ENCODE results near the gene CDK5RAP2.

The CDK5RAP2 gene

GRCh38 chr9:120405860-120406259 is 174.1 kb downstream of the CDK5RAP2 start:
- DNase-seq (ENCODE audit: low read depth in 2 of 2, low spot score in 1 of 2), result no peak

- DNase-seq (ENCODE audit: low read depth in 2 of 2, low spot score in 1 of 2), result no peak
Measured at GRCh38 chr9:120405134-120405533, 174.8 kb downstream of the CDK5RAP2 start.

GRCh38 chr9:120403543-120403856 is 176.5 kb downstream of the CDK5RAP2 start:
- DNase-seq (ENCODE audit: low read depth in 2 of 2, low spot score in 1 of 2), result no peak

GRCh38 chr9:120402741-120403542 is 177.0 kb downstream of the CDK5RAP2 start:
- DNase-seq (ENCODE audit: low read depth in 2 of 2, low spot score in 1 of 2), result no peak

- DNase-seq (ENCODE audit: low read depth in 2 of 2, low spot score in 1 of 2), result no peak
Measured at GRCh38 chr9:120399940-120400339, 180.0 kb downstream of the CDK5RAP2 start.

- DNase-seq (ENCODE audit: low read depth in 2 of 2, low spot score in 1 of 2), result no peak
Measured at GRCh38 chr9:120398286-120398685, 181.7 kb downstream of the CDK5RAP2 start.

- DNase-seq (ENCODE audit: low read depth in 2 of 2, low spot score in 1 of 2), result no peak
Measured at GRCh38 chr9:120397453-120397852, 182.5 kb downstream of the CDK5RAP2 start.

GRCh38 chr9:120396931-120397330 is 183.0 kb downstream of the CDK5RAP2 start:
- no peak for DNase-seq (ENCODE audit: low read depth in 2 of 2, low spot score in 1 of 2)

GRCh38 chr9:120396418-120396817 is 183.5 kb downstream of the CDK5RAP2 start:
- no peak for DNase-seq (ENCODE audit: low read depth in 2 of 2, low spot score in 1 of 2)

- DNase-seq (ENCODE audit: low read depth in 2 of 2, low spot score in 1 of 2), result no peak
Measured at GRCh38 chr9:120395376-120395775, 184.6 kb downstream of the CDK5RAP2 start.

GRCh38 chr9:120394058-120394669 is 185.8 kb downstream of the CDK5RAP2 start:
- peak in 1 of 2 donors; percentile 6 for DNase-seq (ENCODE audit: low read depth in 2 of 2, low spot score in 1 of 2)

GRCh38 chr9:120393386-120394057 is 186.4 kb downstream of the CDK5RAP2 start:
- DNase-seq (ENCODE audit: low read depth in 2 of 2, low spot score in 1 of 2), result no peak

- no peak for DNase-seq (ENCODE audit: low read depth in 2 of 2, low spot score in 1 of 2)
Measured at GRCh38 chr9:120392711-120393110, 187.3 kb downstream of the CDK5RAP2 start.

GRCh38 chr9:120392245-120392644 is 187.7 kb downstream of the CDK5RAP2 start:
- DNase-seq (ENCODE audit: low read depth in 2 of 2, low spot score in 1 of 2), result no peak

- no peak for DNase-seq (ENCODE audit: low read depth in 2 of 2, low spot score in 1 of 2)
Measured at GRCh38 chr9:120391691-120392090, 188.3 kb downstream of the CDK5RAP2 start.

GRCh38 chr9:120390637-120391190 is 189.3 kb downstream of the CDK5RAP2 start:
- no peak for DNase-seq (ENCODE audit: low read depth in 2 of 2, low spot score in 1 of 2)

- no peak for DNase-seq (ENCODE audit: low read depth in 2 of 2, low spot score in 1 of 2)
Measured at GRCh38 chr9:120389867-120390266, 190.1 kb downstream of the CDK5RAP2 start.

- no peak for DNase-seq (ENCODE audit: low read depth in 2 of 2, low spot score in 1 of 2)
Measured at GRCh38 chr9:120389300-120389699, 190.7 kb downstream of the CDK5RAP2 start.

- DNase-seq (ENCODE audit: low read depth in 2 of 2, low spot score in 1 of 2), result no peak
Measured at GRCh38 chr9:120388003-120388855, 191.7 kb downstream of the CDK5RAP2 start.

GRCh38 chr9:120387257-120388002 is 192.5 kb downstream of the CDK5RAP2 start:
- DNase-seq (ENCODE audit: low read depth in 2 of 2, low spot score in 1 of 2), result no peak

All from stimulated activated CD8-positive, alpha-beta memory T cell treated with anti-CD3 and anti-CD28 coated beads, Interleukin-4, amount 100 ng/mL, for 4 hours (primary cell).